Peyer's patch (tissue), 4 donors: ENCODE data around the gene TSPAN9.

Source experiments
- CTCF ChIP-seq, 6 experiments: fragments of 450-650 bp in 4 of 6; fragments of 200-600 bp in 2 of 6; sonication (generic) in 1 of 6; IDR thresholded peaks; one replicate each; pipeline ENCODE4 v1.5.1; 2017 to 2019; ENCODE audit warnings: antibody characterized with exemption in 6 of 6, mild to moderate bottlenecking in 3 of 6, moderate library complexity in 1 of 6
- POLR2A ChIP-seq, 2 donors: fragments of 450-650 bp; IDR thresholded peaks; one replicate each; pipeline ENCODE4 v1.5.1; 2017; ENCODE audit warnings: antibody characterized with exemption in 2 of 2, mild to moderate bottlenecking in 2 of 2, moderate library complexity in 2 of 2

GRCh38 chr12:3243376-3244084, 166.4 kb downstream of the TSPAN9 start:
- TF ChIP-seq POLR2A (IDR thresholded peaks at IDR 0.05), result no peak
- no peak for TF ChIP-seq CTCF (IDR thresholded peaks at IDR 0.05)
